Amniotic epithelial cell (primary cell): ENCODE data around the gene DIP2A.

ENCODE experiments used
- DNase-seq: peaks from one replicate; pipeline ENCODE4 v3.0.0-alpha.2; 2010; ENCODE audit warnings: low read depth

Gene DIP2A

GRCh38 chr21:46597896-46598343, 139.2 kb downstream of the DIP2A start:
- no peak for DNase-seq

- DNase-seq = peak; percentile 91
Observed at GRCh38 chr21:46598581-46599572, 140.2 kb downstream of the DIP2A start.

- no peak for DNase-seq
Observed at GRCh38 chr21:46600305-46600704, 141.6 kb downstream of the DIP2A start.

- DNase-seq = no peak
Observed at GRCh38 chr21:46600978-46601377, 142.3 kb downstream of the DIP2A start.

GRCh38 chr21:46603228-46603627, 144.5 kb downstream of the DIP2A start:
- DNase-seq = no peak

GRCh38 chr21:46604329-46604974, 145.8 kb downstream of the DIP2A start:
- no peak for DNase-seq

- no peak for DNase-seq
Observed at GRCh38 chr21:46604975-46605766, 146.5 kb downstream of the DIP2A start, which contains the start of gene S100B. Gene S100B (minus strand): TSS chr21:46605082. CDS start chr21:46602415, 2,667 bp downstream.

GRCh38 chr21:46605767-46606426, 147.2 kb downstream of the DIP2A start:
- DNase-seq = no peak

GRCh38 chr21:46606427-46606813, 147.7 kb downstream of the DIP2A start:
- DNase-seq = no peak

- no peak for DNase-seq
Observed at GRCh38 chr21:46607636-46608035, 148.9 kb downstream of the DIP2A start.

- no peak for DNase-seq
Observed at GRCh38 chr21:46608672-46609111, 150.0 kb downstream of the DIP2A start.

- no peak for DNase-seq
Observed at GRCh38 chr21:46610018-46610701, 151.5 kb downstream of the DIP2A start.

GRCh38 chr21:46613391-46613790, 154.7 kb downstream of the DIP2A start:
- no peak for DNase-seq

- DNase-seq = no peak
Observed at GRCh38 chr21:46616050-46616449, 157.4 kb downstream of the DIP2A start.

- no peak for DNase-seq
Observed at GRCh38 chr21:46616656-46617055, 158.0 kb downstream of the DIP2A start.

- DNase-seq = peak; percentile 45
Observed at GRCh38 chr21:46617267-46618051, 158.8 kb downstream of the DIP2A start.

- no peak for DNase-seq
Observed at GRCh38 chr21:46618738-46619379, 160.2 kb downstream of the DIP2A start.
